ENCODE measurements around the gene FARS2.

GRCh38 chr6:5606546-5606945 lies 345.2 kb downstream of the FARS2 start:
- no peak for TF ChIP-seq GATA2 (IDR thresholded peaks at IDR 0.05; ENCODE audit: low read depth, low read length)
- no peak for TF ChIP-seq GATA3 (IDR thresholded peaks at IDR 0.05; ENCODE audit: low read depth, low read length)
